Measurements from ENCODE around the gene ZNF837.

The ZNF837 gene

GRCh38 chr19:58357481-58358145 lies 23.2 kb downstream of the ZNF837 start:
- no peak overlapping the region for H3K4me3 ChIP-seq (ENCODE audit: low read depth, low read length)
- no peaks in the 10 kb centered on the region for H3K36me3 ChIP-seq
- TF ChIP-seq CTCF (IDR thresholded peaks at IDR 0.05; ENCODE audit: low read depth, low read length) = no peak
- no peaks in the 10 kb centered on the region for H3K4me1 ChIP-seq
- H3K9me3 ChIP-seq = no peaks in the 10 kb centered on the region
- no peaks in the 10 kb centered on the region for H3K27me3 ChIP-seq
- DNase-seq = no peak

- no peak for DNase-seq
- TF ChIP-seq CTCF (IDR thresholded peaks at IDR 0.05; ENCODE audit: low read depth, low read length) = no peak
- H3K4me3 ChIP-seq (ENCODE audit: low read depth, low read length) = no peak overlapping the region
- H3K4me1 ChIP-seq = no peaks in the 10 kb centered on the region
- H3K27me3 ChIP-seq = no peaks in the 10 kb centered on the region
- no peaks in the 10 kb centered on the region for H3K36me3 ChIP-seq
- no peaks in the 10 kb centered on the region for H3K9me3 ChIP-seq
Observed at GRCh38 chr19:58356766-58357480, 23.9 kb downstream of the ZNF837 start.

GRCh38 chr19:58355908-58356765 lies 24.7 kb downstream of the ZNF837 start:
- no peak for TF ChIP-seq CTCF (IDR thresholded peaks at IDR 0.05; ENCODE audit: low read depth, low read length)
- Histone ChIP-seq H3K27me3 (no peaks in the 10 kb centered on the region), H3K9me3 (no peaks in the 10 kb centered on the region), H3K4me1 (no peaks in the 10 kb centered on the region), H3K4me3 (ENCODE audit: low read depth, low read length) (no peak overlapping the region), H3K36me3 (peaks cover 2% of the 10 kb centered on the region; the same call in 1 of the 2 replicates)
- DNase-seq = no peak

- Histone ChIP-seq H3K27me3 (no peaks in the 10 kb centered on the region), H3K9me3 (no peaks in the 10 kb centered on the region), H3K4me3 (ENCODE audit: low read depth, low read length) (no peak overlapping the region), H3K4me1 (no peaks in the 10 kb centered on the region), H3K36me3 (peaks cover 2% of the 10 kb centered on the region; the same call in 1 of the 2 replicates)
- no peak for DNase-seq
- no peak for TF ChIP-seq CTCF (IDR thresholded peaks at IDR 0.05; ENCODE audit: low read depth, low read length)
Observed at GRCh38 chr19:58355215-58355796, 25.5 kb downstream of the ZNF837 start.

- Histone ChIP-seq H3K36me3 (peaks cover 2% of the 10 kb centered on the region; the same call in 1 of the 2 replicates), H3K9me3 (no peaks in the 10 kb centered on the region), H3K4me3 (ENCODE audit: low read depth, low read length) (no peak overlapping the region), H3K27me3 (no peaks in the 10 kb centered on the region), H3K4me1 (no peaks in the 10 kb centered on the region)
- no peak for DNase-seq
- TF ChIP-seq CTCF (IDR thresholded peaks at IDR 0.05; ENCODE audit: low read depth, low read length) = no peak
Observed at GRCh38 chr19:58354478-58355030, 26.3 kb downstream of the ZNF837 start.
